Ishikawa (cell line): Measurements from ENCODE around the gene SYCP2.

ENCODE experiments used
- EGR1 ChIP-seq: IDR thresholded peaks from 2 replicates; pipeline ENCODE4 v1.6.1; 2012
- MAX ChIP-seq: IDR thresholded peaks from 2 replicates; pipeline ENCODE4 v1.6.1; 2012
- REST ChIP-seq: IDR thresholded peaks from 2 replicates; pipeline ENCODE4 v1.6.1; 2012; ENCODE audit warnings: low read depth, mild to moderate bottlenecking
- USF1 ChIP-seq: IDR thresholded peaks from 2 replicates; pipeline ENCODE4 v1.6.1; 2012
- YY1 ChIP-seq: IDR thresholded peaks from 2 replicates; pipeline ENCODE4 v1.6.1; 2012; ENCODE audit warnings: low read depth

- TF ChIP-seq USF1 (no peak), MAX (no peak), YY1 (no peak), EGR1 (no peak), REST (no peak)
Measured at GRCh38 chr20:59932616-59933295, 681 bp downstream of the SYCP2 start.
